NCI-H1436 treated with DMSO at 0.1 percent for 48 hours (cell line): Measurements from ENCODE around the gene ZNF750.

Experiments
- DNase-seq: peaks from one replicate; lab custom pipeline; 2025; lab: John Stamatoyannopoulos, UW

ZNF750 gene

GRCh38 chr17:82812058-82812457 lies 27.8 kb downstream of the ZNF750 start:
- DNase-seq, result no peak

- DNase-seq, result no peak
These were observed 29.0 kb downstream of the ZNF750 start for GRCh38 chr17:82810644-82811430.

- DNase-seq, result no peak
These were observed 30.6 kb downstream of the ZNF750 start for GRCh38 chr17:82808921-82809905.

- no peak for DNase-seq
These were observed 31.8 kb downstream of the ZNF750 start for GRCh38 chr17:82808006-82808405.

- no peak for DNase-seq
These were observed 32.3 kb downstream of the ZNF750 start for GRCh38 chr17:82807562-82807961.

GRCh38 chr17:82807101-82807500 lies 32.7 kb downstream of the ZNF750 start:
- DNase-seq, result no peak

DNA sequence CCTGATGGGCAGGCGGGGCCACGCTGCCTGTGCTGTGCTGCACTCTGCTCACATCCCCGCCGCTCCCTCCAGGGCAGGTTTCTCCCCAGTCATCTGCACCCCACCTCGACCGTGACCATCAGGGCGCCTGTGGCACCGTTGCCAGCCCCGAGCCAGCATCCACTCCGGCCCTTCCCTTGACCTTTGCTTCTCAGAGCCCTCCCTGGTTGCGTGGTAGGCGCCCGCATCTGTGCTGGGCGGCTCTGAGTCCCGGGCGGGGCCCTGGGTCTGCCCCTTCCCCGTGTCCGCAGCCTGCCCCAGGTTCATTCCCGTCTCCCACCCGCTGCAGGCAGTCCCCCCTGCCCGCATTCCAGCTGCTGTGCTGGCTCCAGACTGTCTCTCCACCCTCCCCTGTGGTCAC lies 33.2 kb downstream of the ZNF750 start:
- DNase-seq, result no peak

DNA sequence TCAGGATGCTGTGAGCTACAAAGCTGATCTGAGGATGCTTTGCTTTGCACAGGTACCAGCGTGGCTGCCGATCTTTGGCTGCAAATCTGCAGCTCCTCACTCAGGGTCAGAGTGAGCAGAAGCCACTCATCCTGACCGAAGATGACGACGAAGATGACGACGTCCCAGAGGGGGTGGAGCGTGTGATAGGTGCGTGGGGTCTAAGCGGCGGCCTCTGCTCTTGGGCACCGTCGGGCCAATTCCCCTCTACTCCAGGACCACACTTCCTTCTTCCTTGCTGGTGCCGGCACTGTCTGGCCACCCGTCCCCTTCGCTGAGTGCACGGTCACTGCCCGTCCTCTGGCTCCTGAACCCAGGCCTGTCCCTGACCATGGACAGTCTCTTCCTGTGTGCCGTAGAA lies 34.0 kb downstream of the ZNF750 start:
- DNase-seq, result no peak

DNA sequence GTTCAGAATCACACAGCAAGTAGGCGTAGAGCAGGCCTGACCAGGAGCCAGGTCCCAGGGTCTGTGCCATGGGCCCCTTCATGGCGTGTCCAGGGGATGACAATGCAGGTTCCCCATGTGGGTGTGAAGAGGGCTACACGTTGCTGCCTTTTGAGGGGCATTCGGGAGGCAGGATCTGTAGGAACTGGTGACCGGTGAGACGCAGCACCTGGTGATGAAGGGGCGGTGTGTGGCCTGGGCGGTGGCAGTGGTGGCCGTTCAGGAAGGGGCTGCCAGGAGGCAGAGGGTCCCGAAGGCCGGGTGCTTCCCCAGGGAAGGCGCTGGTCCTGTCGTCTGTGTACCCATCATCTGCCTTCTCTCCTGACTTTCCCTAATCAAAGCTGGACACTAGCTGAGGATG lies 34.6 kb downstream of the ZNF750 start:
- DNase-seq, result no peak

DNA sequence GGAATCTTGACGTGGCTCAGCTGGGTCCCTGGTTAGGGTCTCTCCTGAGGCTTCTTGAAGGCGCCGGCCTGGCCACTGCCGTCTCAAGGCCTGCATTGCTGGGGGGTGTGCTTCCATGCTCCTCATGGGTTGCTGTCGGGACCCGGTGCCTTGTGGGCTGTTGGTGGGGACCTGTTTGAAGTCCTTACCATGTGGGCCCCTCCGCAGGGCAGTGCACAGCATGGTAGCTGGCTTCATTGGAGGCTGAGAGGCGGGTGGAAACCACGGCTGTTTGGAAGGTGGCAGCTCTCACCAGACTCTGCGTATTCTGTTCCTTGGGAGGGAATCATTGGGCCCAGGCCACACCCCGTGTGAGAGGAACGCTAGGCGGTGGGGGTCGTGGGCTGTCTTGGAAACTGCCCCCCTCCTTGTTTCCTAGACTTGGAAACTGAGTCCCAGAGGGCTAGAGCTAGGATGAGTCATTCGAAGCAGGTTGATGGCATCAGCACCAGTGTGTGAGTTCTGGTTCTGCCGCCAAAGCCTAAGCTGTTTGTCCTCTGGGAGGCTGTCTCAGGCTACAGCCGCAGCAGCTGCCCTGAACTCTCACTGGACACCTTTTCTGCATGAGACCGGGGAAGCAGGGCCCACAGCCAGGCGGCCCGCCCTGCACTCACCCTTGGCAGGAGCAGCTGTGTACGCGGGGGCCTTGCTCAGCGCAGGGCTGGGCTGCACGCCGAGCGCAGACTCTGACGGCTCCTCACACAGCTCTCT lies 35.2 kb downstream of the ZNF750 start:
- DNase-seq, result no peak

GRCh38 chr17:82803606-82804005 lies 36.2 kb downstream of the ZNF750 start:
- DNase-seq, result no peak

DNA sequence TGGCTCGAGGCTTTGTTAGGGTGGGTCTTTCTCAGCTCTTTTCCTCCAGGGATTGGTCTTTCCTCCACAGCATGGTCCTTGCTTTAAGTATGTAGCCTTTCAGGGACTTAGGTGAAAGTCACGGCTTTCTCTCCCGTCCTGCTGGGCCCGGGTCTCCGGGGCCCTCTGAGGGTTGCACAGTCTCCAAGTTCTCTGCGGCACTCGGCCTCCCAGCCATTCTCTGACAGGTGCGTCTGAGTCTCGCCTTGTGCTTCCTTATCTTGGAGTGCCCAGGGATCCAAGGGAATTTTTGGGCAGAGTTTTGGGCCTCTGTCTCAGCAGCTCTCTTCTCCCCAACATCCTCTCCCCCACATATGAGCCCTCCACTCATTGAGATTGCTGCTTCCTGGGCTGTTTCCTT lies 36.6 kb downstream of the ZNF750 start:
- no peak for DNase-seq

DNA sequence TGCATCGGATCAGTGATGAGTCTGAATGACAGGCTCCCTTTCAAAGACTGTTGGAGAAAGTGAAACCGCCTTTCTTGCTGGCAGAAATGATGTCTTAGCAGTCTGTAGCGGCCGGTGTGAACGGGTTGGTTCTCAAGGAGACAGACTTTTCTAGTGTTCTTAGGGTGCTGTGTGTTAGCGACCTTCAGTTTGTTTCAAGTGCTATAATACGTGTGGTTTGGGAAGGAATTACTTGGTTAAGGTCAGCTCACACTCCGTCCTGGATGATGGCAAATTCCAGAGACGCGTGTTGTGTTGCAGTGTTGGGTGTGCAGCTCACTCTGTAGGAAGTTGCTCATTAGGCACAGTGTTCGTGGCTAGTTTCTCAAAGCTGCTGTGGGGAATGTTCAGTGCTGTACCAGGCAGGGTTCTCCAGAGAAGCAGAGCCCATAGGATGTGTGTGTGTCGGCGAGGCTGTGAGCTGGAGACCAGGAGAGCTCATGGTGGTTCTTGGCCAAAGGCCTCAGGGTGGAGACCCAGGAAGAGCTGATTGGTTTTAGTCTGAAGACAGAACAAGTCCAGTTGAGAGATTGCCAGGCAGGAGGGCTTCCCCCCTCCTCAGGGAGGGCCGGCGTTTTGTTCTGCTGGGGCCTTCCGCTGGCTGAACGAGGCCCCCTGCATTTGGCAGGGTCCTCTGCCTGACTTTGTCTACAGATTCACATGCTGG lies 37.6 kb downstream of the ZNF750 start:
- no peak for DNase-seq

DNA sequence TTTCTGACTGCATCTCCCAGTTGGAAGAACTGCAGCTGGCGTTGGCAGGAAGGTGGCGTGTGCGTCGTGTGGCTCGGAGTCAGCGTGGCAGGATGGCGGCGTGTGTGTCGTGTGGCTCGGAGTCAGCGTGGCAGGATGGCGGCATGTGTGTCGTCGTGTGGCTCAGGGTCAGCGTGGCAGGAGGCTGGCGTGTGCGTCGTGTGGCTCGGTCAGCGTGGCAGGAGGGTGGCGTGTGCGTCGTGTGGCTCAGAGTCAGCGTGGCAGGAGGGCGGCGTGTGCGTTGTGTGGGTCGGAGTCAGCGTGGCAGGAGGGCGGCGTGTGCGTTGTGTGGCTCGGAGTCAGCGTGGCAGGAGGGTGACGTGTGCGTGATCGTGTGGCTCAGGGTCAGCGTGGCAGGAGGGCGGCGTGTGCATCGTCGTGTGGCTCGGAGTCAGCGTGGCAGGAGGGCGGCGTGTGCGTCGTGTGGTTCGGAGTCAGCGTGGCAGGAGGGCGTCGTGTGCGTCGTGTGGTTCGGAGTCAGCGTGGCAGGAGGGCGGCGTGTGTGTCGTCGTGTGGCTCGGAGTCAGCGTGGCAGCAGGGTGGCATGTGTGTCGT lies 38.3 kb downstream of the ZNF750 start:
- DNase-seq, result no peak

DNA sequence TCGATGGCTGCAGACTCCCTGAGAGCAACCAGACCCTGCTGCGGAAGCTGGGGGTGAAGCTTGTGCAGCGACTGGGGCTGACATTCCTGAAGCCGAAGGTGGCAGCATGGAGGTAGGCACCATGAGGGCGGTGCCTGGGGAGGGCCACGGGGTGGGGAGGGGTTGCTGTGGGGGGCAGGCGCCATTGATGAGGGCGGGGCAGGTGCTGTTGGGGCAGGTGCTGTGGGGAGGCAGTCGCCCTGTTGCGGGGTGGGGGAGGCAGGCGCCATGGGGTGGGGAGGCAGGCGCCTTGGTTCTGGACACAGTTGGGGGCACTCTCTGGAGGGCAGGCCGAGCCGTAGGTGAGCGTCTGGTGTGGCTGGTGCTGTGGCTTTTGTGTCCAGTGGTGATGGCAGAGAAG lies 38.9 kb downstream of the ZNF750 start:
- DNase-seq, result no peak

DNA sequence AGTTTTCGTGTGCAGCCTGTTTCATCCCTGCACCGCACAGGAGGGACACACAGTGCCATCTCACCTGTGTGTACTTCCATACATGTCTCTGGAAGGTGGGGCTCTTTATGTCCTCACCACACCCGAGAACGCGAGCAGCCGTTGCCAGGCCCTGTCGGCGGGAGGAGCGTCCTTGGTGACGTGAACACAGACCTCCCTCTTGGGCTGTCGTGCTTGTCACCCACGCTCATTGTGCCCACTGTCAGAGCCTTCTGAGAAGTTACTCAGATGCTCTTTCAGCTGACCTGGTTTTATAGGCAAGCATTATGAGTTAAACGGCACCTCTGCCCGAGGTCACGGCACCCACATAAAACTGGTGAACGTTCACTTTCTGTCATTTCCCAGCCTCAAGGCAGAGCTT lies 40.2 kb downstream of the ZNF750 start:
- no peak for DNase-seq

- no peak for DNase-seq
These were observed 41.1 kb downstream of the ZNF750 start for GRCh38 chr17:82798752-82799151.

DNA sequence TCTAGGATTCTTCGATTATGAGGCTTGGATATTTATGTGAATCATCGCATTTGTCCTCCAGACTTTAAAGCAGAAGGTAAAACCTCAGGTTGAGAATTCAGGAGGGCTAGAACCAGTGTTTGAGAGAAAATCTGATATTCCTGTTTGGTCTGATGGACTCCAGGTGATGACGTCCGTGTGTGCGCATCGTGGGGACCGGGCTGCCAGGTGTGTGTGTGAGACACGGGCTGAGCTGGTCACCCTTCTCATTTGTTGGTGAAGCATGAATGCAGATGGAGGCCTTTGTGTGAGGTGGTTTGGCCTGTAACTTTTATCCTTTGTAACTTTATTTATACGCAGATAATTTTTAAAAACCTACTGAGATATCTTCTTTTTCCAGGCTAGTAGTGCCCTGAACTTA lies 42.8 kb downstream of the ZNF750 start:
- DNase-seq, result no peak

DNA sequence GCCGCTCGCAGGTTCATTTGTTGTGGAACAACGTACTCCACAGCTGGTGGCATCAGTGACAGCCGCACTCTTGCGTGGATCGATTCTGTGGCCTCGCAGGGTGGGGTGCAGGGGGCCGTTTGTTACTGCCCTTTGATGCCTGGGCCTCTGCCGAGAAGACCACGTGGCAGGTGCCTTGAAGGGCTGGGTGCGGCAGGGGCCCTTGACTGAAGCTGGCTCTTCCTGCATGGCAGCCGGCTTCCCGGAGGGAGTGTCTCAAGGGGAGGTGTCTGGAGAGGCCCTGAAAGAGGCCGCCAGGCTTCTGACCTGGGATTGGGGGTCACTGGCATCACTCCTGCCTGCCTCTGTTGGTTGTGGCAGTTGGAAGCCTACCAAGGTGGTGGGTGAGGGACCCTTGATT lies 44.2 kb downstream of the ZNF750 start:
- no peak for DNase-seq

DNA sequence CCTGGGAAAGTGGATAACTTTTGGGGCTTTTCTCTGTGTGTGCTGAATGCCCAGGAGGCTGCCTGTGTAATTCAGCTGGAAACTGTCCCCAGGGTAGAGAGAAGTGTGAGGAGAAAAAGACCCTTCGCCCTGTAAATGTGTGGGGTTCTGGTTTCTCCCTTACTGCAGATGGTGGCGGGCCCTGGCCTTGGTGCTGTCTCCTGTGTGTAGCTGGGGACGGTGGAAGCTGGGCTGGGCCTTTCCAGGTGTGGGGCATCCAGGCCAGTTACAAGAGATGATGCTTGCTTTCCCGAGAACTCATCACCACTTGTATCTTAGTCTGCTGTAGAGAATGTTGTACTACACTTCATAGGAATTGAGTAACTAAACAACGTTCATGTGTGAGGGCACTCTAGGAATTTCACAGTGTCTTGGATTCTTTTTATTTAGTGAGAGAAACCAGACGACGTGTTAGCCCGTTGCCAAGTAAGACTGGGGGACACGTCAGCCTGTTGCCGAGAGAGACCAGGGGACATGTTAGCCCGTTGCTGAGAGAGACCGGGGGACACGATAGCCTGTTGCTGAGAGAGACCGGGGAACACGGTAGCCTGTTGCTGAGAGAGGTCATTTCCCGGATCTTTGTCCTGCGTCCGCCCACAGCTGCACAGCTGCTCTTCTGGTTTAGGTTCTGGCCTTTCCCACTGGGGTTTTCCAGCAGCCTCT lies 44.9 kb downstream of the ZNF750 start:
- DNase-seq, result no peak
